HPDE6-E6E7 (cell line): ENCODE results near the gene FLYWCH2.
"Not testable (repeated sequence)": the region's sequence is repeated elsewhere in the genome, so short reads cannot be mapped to it uniquely, and the experiment has no call there.

ENCODE experiments used
- DNase-seq: peaks from one replicate; pipeline ENCODE4 v3.0.0; 2011; ENCODE audit warnings: missing footprints; ENCODE audit errors: extremely low spot score

The FLYWCH2 gene

GRCh38 chr16:2881783-2882649 lies 999 bp upstream of the FLYWCH2 start:
- no peak for DNase-seq

GRCh38 chr16:2883458-2883908 lies 468 bp downstream of the FLYWCH2 start:
- DNase-seq = no peak

- DNase-seq = no peak
Observed at GRCh38 chr16:2884041-2884451, 1.0 kb downstream of the FLYWCH2 start.

GRCh38 chr16:2894231-2894630 lies 11.2 kb downstream of the FLYWCH2 start:
- no peak for DNase-seq

- no peak for DNase-seq
Observed at GRCh38 chr16:2895813-2896212, 12.8 kb downstream of the FLYWCH2 start.

GRCh38 chr16:2896480-2897010 lies 13.5 kb downstream of the FLYWCH2 start:
- DNase-seq = no peak

- DNase-seq = no peak
Observed at GRCh38 chr16:2897110-2897509, 14.1 kb downstream of the FLYWCH2 start.

- DNase-seq = no peak
Observed at GRCh38 chr16:2898831-2899563, 16.0 kb downstream of the FLYWCH2 start.

- no peak for DNase-seq
Observed at GRCh38 chr16:2899564-2900072, 16.6 kb downstream of the FLYWCH2 start.

GRCh38 chr16:2900526-2901075 lies 17.6 kb downstream of the FLYWCH2 start:
- no peak for DNase-seq

- DNase-seq = no peak
Observed at GRCh38 chr16:2902337-2903130, 19.5 kb downstream of the FLYWCH2 start.

GRCh38 chr16:2904100-2904921 lies 21.3 kb downstream of the FLYWCH2 start:
- DNase-seq = peak; percentile 88

- DNase-seq = no peak
Observed at GRCh38 chr16:2904922-2905240, 21.9 kb downstream of the FLYWCH2 start.

- peak; percentile 96 for DNase-seq
Observed at GRCh38 chr16:2905241-2905987, 22.4 kb downstream of the FLYWCH2 start.

GRCh38 chr16:2905988-2906387 lies 23.0 kb downstream of the FLYWCH2 start:
- no peak for DNase-seq

- DNase-seq = not testable (repeated sequence)
Observed at GRCh38 chr16:2907084-2907753, 24.2 kb downstream of the FLYWCH2 start.

- no peak for DNase-seq
Observed at GRCh38 chr16:2910441-2910969, 27.5 kb downstream of the FLYWCH2 start.

- peak; percentile 91 for DNase-seq
Observed at GRCh38 chr16:2911638-2912329, 28.8 kb downstream of the FLYWCH2 start, which contains the start of gene FLYWCH1. Gene FLYWCH1, plus strand, starts transcription at chr16:2911931. Its CDS starts 17,755 bp downstream, at chr16:2929686.
